Gastroesophageal sphincter (tissue), 4 donors: Measurements from ENCODE around the gene NOL4L. TPM values are rescaled to one million over a fixed set of nuclear protein-coding genes. Genes with fewer than 3 reads are reported as not detected.

Source experiments
- ATAC-seq: fragments of 150-250 bp; one replicate; pipeline ENCODE4 v1.9.1; 2016; ENCODE audit warnings: mild to moderate bottlenecking, moderate library complexity
- H3K27ac ChIP-seq, 4 donors: fragments of 200-600 bp; sonication (generic) in 3 of 4; 1 replicate in 3 of 4; 2 replicates in 1 of 4; pipeline ENCODE4 v1.5.1; 2016 to 2019
- H3K27me3 ChIP-seq: fragments of 200-600 bp; sonication (generic); one replicate; pipeline ENCODE4 v1.5.1; 2019
- H3K36me3 ChIP-seq, 2 donors: fragments of 200-600 bp; sonication (generic); one replicate each; pipeline ENCODE4 v1.5.1; 2019; ENCODE audit warnings: control low read depth in 1 of 2
- H3K4me1 ChIP-seq, 3 donors: fragments of 200-600 bp; sonication (generic); 1 replicate in 2 of 3; 2 replicates in 1 of 3; pipeline ENCODE4 v1.5.1; 2016 to 2019; ENCODE audit warnings: control low read depth in 2 of 3
- H3K4me3 ChIP-seq, 2 donors: fragments of 200-600 bp; sonication (generic); one replicate each; pipeline ENCODE4 v1.5.1; 2019; ENCODE audit warnings: mild to moderate bottlenecking in 1 of 2, moderate library complexity in 1 of 2
- H3K9me3 ChIP-seq, 3 donors: fragments of 200-600 bp; sonication (generic); one replicate each; pipeline ENCODE4 v1.5.1; 2017 to 2019; ENCODE audit warnings: control low read depth in 2 of 3
- CTCF ChIP-seq, 4 experiments: fragments of 200-600 bp in 2 of 4; fragments of 450-650 bp in 2 of 4; sonication (generic) in 1 of 4; IDR thresholded peaks; one replicate each; pipeline ENCODE4 v1.5.1; 2017 to 2019; ENCODE audit warnings: antibody characterized with exemption in 4 of 4, mild to moderate bottlenecking in 2 of 4, moderate library complexity in 2 of 4
- EP300 ChIP-seq: sonication (generic); formaldehyde crosslinking; IDR thresholded peaks from one replicate; pipeline ENCODE4 v1.6.1; 2017; ENCODE audit warnings: antibody characterized with exemption, mild to moderate bottlenecking
- POLR2A ChIP-seq, 2 donors: fragments of 450-650 bp; IDR thresholded peaks; one replicate each; pipeline ENCODE4 v1.6.1; 2017; ENCODE audit warnings: antibody characterized with exemption in 2 of 2, mild to moderate bottlenecking in 2 of 2, moderate library complexity in 1 of 2
- POLR2AphosphoS5 ChIP-seq: sonication (generic); formaldehyde crosslinking; IDR thresholded peaks from one replicate; pipeline ENCODE4 v1.6.1; 2017; ENCODE audit warnings: antibody characterized with exemption
- WGBS, 2 donors: methylation state at CpG; one replicate each; pipeline ENCODE4 v1.1.5; 2018; ENCODE audit warnings: low coverage in 1 of 2; 5-methylcytosine and 5-hydroxymethylcytosine counted together
- total RNA-seq, 4 donors: library from RNA; depleted of rRNA; stranded (reverse); fragments of >200 nt; gene quantifications; one replicate each; pipeline ENCODE4 v1.1.0, GENCODE V29; 2016

NOL4L gene
- total RNA-seq, 4 donors from 2014 or later: 9.0 to 14.7 (median 10.8) TPM

GRCh38 chr20:32570401-32571190 lies 14.5 kb downstream of the NOL4L start:
- Histone ChIP-seq H3K27me3 (no peaks in the 10 kb centered on the region), H3K36me3 (no peaks in the 10 kb centered on the region), H3K9me3 (no peaks in the 10 kb centered on the region), H3K27ac (no peak overlapping the region), H3K4me3 (no peak overlapping the region), H3K4me1 (peaks cover 0 to 4% (median 0%) of the 10 kb centered on the region in 3 donors)
- ATAC-seq: no peak
- WGBS, 2 donors: 70 to 100% methylated on average over 3 to 4 of the region's 10 CpGs
- no peak for TF ChIP-seq POLR2AphosphoS5

GRCh38 chr20:32569380-32570305 lies 15.5 kb downstream of the NOL4L start:
- H3K4me3 ChIP-seq: no peak overlapping the region
- WGBS, 2 donors: 78 to 90% methylated on average over 3 to 7 of the region's 9 CpGs
- H3K27ac ChIP-seq: no peak overlapping the region
- peaks cover 0 to 4% (median 0%) of the 10 kb centered on the region in 3 donors for H3K4me1 ChIP-seq
- TF ChIP-seq POLR2A (IDR thresholded peaks at IDR 0.05) (no peak), CTCF (IDR thresholded peaks at IDR 0.05) (no peak), POLR2AphosphoS5 (no peak), EP300 (no peak)
- H3K36me3 ChIP-seq: no peaks in the 10 kb centered on the region
- no peaks in the 10 kb centered on the region for H3K27me3 ChIP-seq
- ATAC-seq: no peak
- H3K9me3 ChIP-seq: no peaks in the 10 kb centered on the region

GRCh38 chr20:32569018-32569379 lies 16.1 kb downstream of the NOL4L start:
- H3K27ac ChIP-seq: no peak overlapping the region
- ATAC-seq: no peak
- no peaks in the 10 kb centered on the region for H3K9me3 ChIP-seq
- no peaks in the 10 kb centered on the region for H3K4me1 ChIP-seq
- no peaks in the 10 kb centered on the region for H3K27me3 ChIP-seq
- TF ChIP-seq CTCF (IDR thresholded peaks at IDR 0.05) (no peak), EP300 (no peak), POLR2A (IDR thresholded peaks at IDR 0.05) (no peak)
- no peak overlapping the region for H3K4me3 ChIP-seq
- no peaks in the 10 kb centered on the region for H3K36me3 ChIP-seq
- WGBS, 2 donors: 69 to 76% methylated on average over 2 to 3 of the region's 3 CpGs

- Histone ChIP-seq H3K36me3 (no peaks in the 10 kb centered on the region), H3K4me3 (no peak overlapping the region), H3K27ac (no peak overlapping the region), H3K9me3 (no peaks in the 10 kb centered on the region), H3K4me1 (no peaks in the 10 kb centered on the region), H3K27me3 (no peaks in the 10 kb centered on the region)
- 91 to 92% methylated on average over 6 of the region's 6 CpGs for WGBS, 2 donors
- ATAC-seq: no peak
- TF ChIP-seq CTCF (IDR thresholded peaks at IDR 0.05) (no peak), EP300 (no peak), POLR2A (IDR thresholded peaks at IDR 0.05) (no peak), POLR2AphosphoS5 (no peak)
Measured at GRCh38 chr20:32567384-32568178, 17.6 kb downstream of the NOL4L start.
